Vagina (tissue), 2 donors: ENCODE measurements around the gene RANBP10. TPM values are rescaled to one million over a fixed set of nuclear protein-coding genes. Genes with fewer than 3 reads are reported as not detected.

Experiments used
- DNase-seq, 2 donors: peaks; one replicate each; pipeline ENCODE4 v3.0.0-alpha.2; 2017; ENCODE audit errors: extremely low spot score in 2 of 2
- H3K27ac ChIP-seq: fragments of 200-600 bp; sonication (generic); one replicate; pipeline ENCODE4 v1.5.1; 2019
- H3K27me3 ChIP-seq: fragments of 200-600 bp; sonication (generic); one replicate; pipeline ENCODE4 v1.5.1; 2019
- H3K36me3 ChIP-seq, 2 donors: fragments of 200-600 bp; sonication (generic); one replicate each; pipeline ENCODE4 v1.5.1; 2017 to 2019
- H3K4me1 ChIP-seq: fragments of 200-600 bp; sonication (generic); one replicate; pipeline ENCODE4 v1.5.1; 2019
- H3K4me3 ChIP-seq, 2 donors: fragments of 200-600 bp; sonication (generic); 1 replicate in 1 of 2; 2 replicates in 1 of 2; pipeline ENCODE4 v1.5.1; 2016 to 2019
- H3K9me3 ChIP-seq: fragments of 200-600 bp; sonication (generic); one replicate; pipeline ENCODE4 v1.5.1; 2019
- POLR2A ChIP-seq, 2 donors: fragments of 450-650 bp; IDR thresholded peaks; one replicate each; pipeline ENCODE4 v1.6.1; 2017; ENCODE audit warnings: antibody characterized with exemption in 2 of 2, mild to moderate bottlenecking in 2 of 2, moderate library complexity in 2 of 2
- POLR2AphosphoS5 ChIP-seq, 2 donors: sonication (generic); formaldehyde crosslinking; IDR thresholded peaks; one replicate each; pipeline ENCODE4 v1.9.0; 2017; ENCODE audit warnings: antibody characterized with exemption in 2 of 2, mild to moderate bottlenecking in 2 of 2, low read depth in 1 of 2; ENCODE audit not compliant: insufficient read depth in 1 of 2
- intact Hi-C: fragments of 100-400 bp; cut with DNase I; formaldehyde crosslinking; loops from one replicate; pipeline ENCODE4 v1.15.1; 2023
- total RNA-seq: library from RNA; depleted of rRNA; stranded (reverse); fragments of >200 nt; gene quantifications from one replicate; pipeline ENCODE4 v1.2.3, GENCODE V29; 2016
- TF ChIP-seq, protein P1 (sequence below), 3 experiments: fragments of 450-650 bp in 2 of 3; fragments of 200-600 bp in 1 of 3; sonication (generic) in 1 of 3; IDR thresholded peaks; one replicate each; pipeline ENCODE4 v1.5.1; 2017 to 2019; ENCODE audit warnings: antibody characterized with exemption in 3 of 3, mild to moderate bottlenecking in 2 of 3, moderate library complexity in 2 of 3

Gene RANBP10
- total RNA-seq, 1 donor from 2014 or later: 17.9 TPM

DNA sequence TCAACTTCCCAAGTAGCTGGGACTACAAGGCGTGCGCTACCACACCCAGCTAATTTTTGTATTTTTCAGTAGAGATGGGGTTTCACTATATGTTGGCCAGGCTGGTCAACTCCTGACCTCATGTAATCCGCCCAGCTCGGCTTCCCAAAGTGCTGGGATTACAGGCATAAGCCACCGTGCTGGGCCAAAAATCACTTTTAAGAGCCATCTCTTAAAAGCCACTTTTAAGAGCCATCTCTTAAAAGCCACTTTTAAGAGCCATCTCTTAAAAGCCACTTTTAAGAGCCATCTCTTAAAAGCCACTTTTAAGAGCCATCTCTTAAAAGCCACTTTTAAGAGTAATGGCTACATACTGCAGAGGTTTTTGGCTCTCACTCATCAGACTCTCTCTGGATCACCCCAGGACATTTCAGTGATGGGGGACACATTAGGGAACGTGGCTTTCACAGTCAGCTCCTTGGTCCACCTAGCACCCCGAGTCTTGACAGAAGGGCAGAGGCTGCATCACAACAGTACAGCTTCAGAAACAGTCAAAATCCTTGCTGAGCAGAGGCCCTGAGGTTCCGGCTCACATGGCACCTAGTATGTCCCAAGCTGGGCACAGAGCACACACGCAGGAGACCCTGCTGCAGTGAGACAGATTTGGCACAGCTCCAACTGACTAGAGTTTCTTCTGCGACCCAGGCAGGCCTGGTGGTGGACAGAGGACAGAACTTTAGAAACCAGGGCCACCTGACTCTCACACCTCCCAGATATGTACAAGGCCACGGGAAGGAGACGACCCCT lies 23.6 kb downstream of the RANBP10 start:
- DNase-seq: no peak
- intact Hi-C loops: no loop called here
- Histone ChIP-seq H3K4me1 (peaks cover 35% of the 10 kb centered on the region), H3K9me3 (no peaks in the 10 kb centered on the region), H3K4me3 (no peak overlapping the region), H3K27ac (peak overlapping the region; percentile 63), H3K27me3 (no peaks in the 10 kb centered on the region), H3K36me3 (no peaks in the 10 kb centered on the region)
- TF ChIP-seq POLR2AphosphoS5 (IDR thresholded peaks at IDR 0.05; ENCODE audit: insufficient read depth in 1 of 2, low read depth in 1 of 2): no peak
- TF ChIP-seq POLR2A (IDR thresholded peaks at IDR 0.05): no peak
- TF ChIP-seq, protein P1, sequence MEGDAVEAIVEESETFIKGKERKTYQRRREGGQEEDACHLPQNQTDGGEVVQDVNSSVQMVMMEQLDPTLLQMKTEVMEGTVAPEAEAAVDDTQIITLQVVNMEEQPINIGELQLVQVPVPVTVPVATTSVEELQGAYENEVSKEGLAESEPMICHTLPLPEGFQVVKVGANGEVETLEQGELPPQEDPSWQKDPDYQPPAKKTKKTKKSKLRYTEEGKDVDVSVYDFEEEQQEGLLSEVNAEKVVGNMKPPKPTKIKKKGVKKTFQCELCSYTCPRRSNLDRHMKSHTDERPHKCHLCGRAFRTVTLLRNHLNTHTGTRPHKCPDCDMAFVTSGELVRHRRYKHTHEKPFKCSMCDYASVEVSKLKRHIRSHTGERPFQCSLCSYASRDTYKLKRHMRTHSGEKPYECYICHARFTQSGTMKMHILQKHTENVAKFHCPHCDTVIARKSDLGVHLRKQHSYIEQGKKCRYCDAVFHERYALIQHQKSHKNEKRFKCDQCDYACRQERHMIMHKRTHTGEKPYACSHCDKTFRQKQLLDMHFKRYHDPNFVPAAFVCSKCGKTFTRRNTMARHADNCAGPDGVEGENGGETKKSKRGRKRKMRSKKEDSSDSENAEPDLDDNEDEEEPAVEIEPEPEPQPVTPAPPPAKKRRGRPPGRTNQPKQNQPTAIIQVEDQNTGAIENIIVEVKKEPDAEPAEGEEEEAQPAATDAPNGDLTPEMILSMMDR (IDR thresholded peaks at IDR 0.05): no peak

DNA sequence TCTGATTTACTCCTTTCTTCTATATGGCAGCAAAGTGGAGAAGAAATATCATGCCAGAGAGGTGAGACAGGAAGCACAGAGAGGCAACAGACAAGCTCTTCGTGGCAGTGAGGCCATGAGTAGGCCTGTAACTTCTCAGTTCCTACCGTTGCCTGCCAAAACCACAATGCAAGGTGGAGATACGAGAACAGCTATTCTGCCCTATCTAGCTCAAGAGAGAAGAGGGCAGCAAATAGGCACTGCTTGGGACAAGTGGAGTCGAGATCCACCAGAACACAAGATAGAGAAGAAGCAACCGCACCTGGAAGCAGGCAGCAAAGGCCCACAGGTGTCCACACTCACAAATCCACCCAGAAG lies 24.8 kb downstream of the RANBP10 start:
- intact Hi-C loops: no loop called here

GRCh38 chr16:67780847-67781564 lies 25.4 kb downstream of the RANBP10 start:
- no peaks in the 10 kb centered on the region for H3K9me3 ChIP-seq
- no peak overlapping the region for H3K4me3 ChIP-seq
- intact Hi-C loops: no loop called here
- no peak for DNase-seq
- H3K27me3 ChIP-seq: no peaks in the 10 kb centered on the region
- peaks cover 35% of the 10 kb centered on the region for H3K4me1 ChIP-seq
- TF ChIP-seq POLR2AphosphoS5 (IDR thresholded peaks at IDR 0.05; ENCODE audit: insufficient read depth in 1 of 2, low read depth in 1 of 2) (no peak), POLR2A (IDR thresholded peaks at IDR 0.05) (no peak)
- TF ChIP-seq, protein P1 (IDR thresholded peaks at IDR 0.05): no peak
- H3K36me3 ChIP-seq: no peaks in the 10 kb centered on the region
- no peak overlapping the region for H3K27ac ChIP-seq

More for the DNA sequence above, 24.8 kb downstream of the RANBP10 start:
- TF ChIP-seq POLR2A (IDR thresholded peaks at IDR 0.05) (no peak), POLR2AphosphoS5 (IDR thresholded peaks at IDR 0.05; ENCODE audit: insufficient read depth in 1 of 2, low read depth in 1 of 2) (no peak)
- TF ChIP-seq, protein P1 (IDR thresholded peaks at IDR 0.05): no peak
- no peak for DNase-seq
- H3K27ac ChIP-seq: no peak overlapping the region
- no peaks in the 10 kb centered on the region for H3K36me3 ChIP-seq
- no peaks in the 10 kb centered on the region for H3K27me3 ChIP-seq
- peaks cover 35% of the 10 kb centered on the region for H3K4me1 ChIP-seq
- H3K9me3 ChIP-seq: no peaks in the 10 kb centered on the region
- no peak overlapping the region for H3K4me3 ChIP-seq

DNA sequence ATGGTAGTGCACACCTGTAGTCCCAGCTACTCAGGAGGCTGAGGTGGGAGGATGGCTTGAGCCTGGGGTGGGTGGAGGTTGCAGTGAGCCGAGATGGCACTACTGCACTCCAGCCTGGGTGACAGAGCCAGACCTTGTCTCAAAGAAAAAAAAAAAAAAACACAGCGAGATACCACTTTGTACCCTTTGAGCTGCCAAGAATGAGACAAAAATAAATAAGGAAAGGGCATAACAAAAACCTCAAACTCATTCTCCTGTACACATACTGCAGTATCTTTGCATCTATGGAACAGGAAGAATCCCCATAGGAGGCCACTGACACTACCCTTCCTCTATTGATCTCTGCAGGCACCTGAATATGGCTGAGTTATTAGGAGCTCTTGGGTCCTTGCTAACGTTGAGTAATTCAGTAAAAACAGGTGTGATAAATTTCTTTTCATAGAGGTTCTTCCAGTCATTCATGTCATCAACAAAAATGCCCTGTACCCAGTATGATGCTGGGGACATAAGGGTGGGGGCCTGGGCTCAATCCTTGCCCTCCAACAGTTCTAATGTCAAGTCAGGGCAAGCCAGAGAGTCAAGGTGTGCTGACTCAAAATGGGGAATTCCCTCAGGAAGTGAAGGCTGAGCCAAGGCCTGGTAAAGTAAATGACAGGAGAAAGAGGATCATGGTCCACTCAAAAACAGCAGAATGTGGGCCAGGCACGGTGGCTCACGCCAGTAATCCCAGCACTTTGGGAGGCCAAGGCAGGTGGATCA lies 26.9 kb downstream of the RANBP10 start:
- TF ChIP-seq, protein P1 (IDR thresholded peaks at IDR 0.05): no peak
- TF ChIP-seq POLR2AphosphoS5 (IDR thresholded peaks at IDR 0.05; ENCODE audit: insufficient read depth in 1 of 2, low read depth in 1 of 2) (peak in 1 of 2 donors; percentile 21), POLR2A (IDR thresholded peaks at IDR 0.05) (no peak)
- no peaks in the 10 kb centered on the region for H3K9me3 ChIP-seq
- no peak for DNase-seq
- H3K27ac ChIP-seq: no peak overlapping the region
- intact Hi-C loops: no loop called here
- H3K4me1 ChIP-seq: peaks cover 37% of the 10 kb centered on the region
- H3K36me3 ChIP-seq: no peaks in the 10 kb centered on the region
- H3K27me3 ChIP-seq: no peaks in the 10 kb centered on the region
- H3K4me3 ChIP-seq: no peak overlapping the region
